Measurements from ENCODE around the gene SMURF2.

DNA sequence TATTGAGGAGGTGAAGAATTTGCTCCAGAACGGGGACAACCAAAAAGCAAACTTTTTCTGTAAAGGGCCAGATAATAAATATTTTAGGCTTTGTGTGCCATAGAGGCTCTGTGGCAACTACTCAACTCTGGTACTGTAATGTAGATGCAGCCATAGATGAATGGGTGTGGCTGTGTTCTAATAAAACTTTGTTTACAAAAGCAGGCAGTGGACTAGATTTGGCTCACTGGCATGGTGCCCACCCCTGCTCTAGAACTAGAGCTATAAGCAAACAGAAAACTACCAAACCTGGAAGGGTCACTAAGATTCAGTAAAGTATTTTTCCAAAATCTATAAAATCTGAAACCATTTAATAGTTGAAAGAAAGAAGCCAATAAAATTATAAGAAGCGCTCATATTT lies 24.6 kb upstream of the SMURF2 start:
- TF ChIP-seq, protein P1, sequence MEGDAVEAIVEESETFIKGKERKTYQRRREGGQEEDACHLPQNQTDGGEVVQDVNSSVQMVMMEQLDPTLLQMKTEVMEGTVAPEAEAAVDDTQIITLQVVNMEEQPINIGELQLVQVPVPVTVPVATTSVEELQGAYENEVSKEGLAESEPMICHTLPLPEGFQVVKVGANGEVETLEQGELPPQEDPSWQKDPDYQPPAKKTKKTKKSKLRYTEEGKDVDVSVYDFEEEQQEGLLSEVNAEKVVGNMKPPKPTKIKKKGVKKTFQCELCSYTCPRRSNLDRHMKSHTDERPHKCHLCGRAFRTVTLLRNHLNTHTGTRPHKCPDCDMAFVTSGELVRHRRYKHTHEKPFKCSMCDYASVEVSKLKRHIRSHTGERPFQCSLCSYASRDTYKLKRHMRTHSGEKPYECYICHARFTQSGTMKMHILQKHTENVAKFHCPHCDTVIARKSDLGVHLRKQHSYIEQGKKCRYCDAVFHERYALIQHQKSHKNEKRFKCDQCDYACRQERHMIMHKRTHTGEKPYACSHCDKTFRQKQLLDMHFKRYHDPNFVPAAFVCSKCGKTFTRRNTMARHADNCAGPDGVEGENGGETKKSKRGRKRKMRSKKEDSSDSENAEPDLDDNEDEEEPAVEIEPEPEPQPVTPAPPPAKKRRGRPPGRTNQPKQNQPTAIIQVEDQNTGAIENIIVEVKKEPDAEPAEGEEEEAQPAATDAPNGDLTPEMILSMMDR (IDR thresholded peaks at IDR 0.05; ENCODE audit: poor library complexity) = no peak
- TF ChIP-seq EZH2 (IDR thresholded peaks at IDR 0.05; ENCODE audit: borderline replicate concordance) = no peak

All from hepatocyte (in vitro differentiated cells).